H54 (cell line): ENCODE data around the gene LRRC14B.

Source experiments
- DNase-seq: peaks from one replicate; pipeline ENCODE4 v3.0.0; 2011; ENCODE audit warnings: low spot score, mixed read lengths; ENCODE audit not compliant: insufficient read length
- FAIRE-seq: peaks from 3 replicates; lab custom pipeline; 2011; peaks lifted over from hg19 to GRCh38; lab: Jason Lieb, UNC
- POLR2A ChIP-seq: IDR thresholded peaks from 2 replicates; pipeline ENCODE4 v1.6.1; 2011; ENCODE audit warnings: low read depth, mild to moderate bottlenecking, low read length

Gene LRRC14B

GRCh38 chr5:187042-187431 is 4.3 kb upstream of the LRRC14B start:
- no peak for TF ChIP-seq POLR2A
- DNase-seq (no peak), FAIRE-seq (no peak)

GRCh38 chr5:187617-188451 is 3.5 kb upstream of the LRRC14B start:
- no peak for DNase-seq
- no peak for FAIRE-seq
- TF ChIP-seq POLR2A = no peak

- FAIRE-seq = peak; percentile 73
- TF ChIP-seq POLR2A = 0 out of 2 replicates have a peak, but pooled peaks have one; percentile 9
- DNase-seq = peak; percentile 100
Observed at GRCh38 chr5:188488-189481, 2.5 kb upstream of the LRRC14B start.

GRCh38 chr5:189486-189885 is 1.8 kb upstream of the LRRC14B start:
- TF ChIP-seq POLR2A = no peak
- FAIRE-seq = no peak
- DNase-seq = no peak

GRCh38 chr5:189976-190365 is 1.3 kb upstream of the LRRC14B start:
- FAIRE-seq (no peak), DNase-seq (no peak)
- no peak for TF ChIP-seq POLR2A

- no peak for TF ChIP-seq POLR2A
- DNase-seq (no peak), FAIRE-seq (no peak)
Observed at GRCh38 chr5:190366-191035, 794 bp upstream of the LRRC14B start.

- DNase-seq (no peak), FAIRE-seq (no peak)
- no peak; the same call in 1 of the 2 replicates for TF ChIP-seq POLR2A
Observed at GRCh38 chr5:191949-192690, 825 bp downstream of the LRRC14B start.

GRCh38 chr5:192691-192969 is 1.3 kb downstream of the LRRC14B start:
- TF ChIP-seq POLR2A = no peak
- no peak for DNase-seq
- no peak for FAIRE-seq

- no peak for FAIRE-seq
- TF ChIP-seq POLR2A = no peak
Observed at GRCh38 chr5:192970-193831, 1.9 kb downstream of the LRRC14B start.

GRCh38 chr5:194102-194501 is 2.8 kb downstream of the LRRC14B start:
- no peak for FAIRE-seq
- TF ChIP-seq POLR2A = no peak
- DNase-seq = no peak

More at GRCh38 chr5:192970-193831, 1.9 kb downstream of the LRRC14B start:
- no peak for DNase-seq

- FAIRE-seq (no peak), DNase-seq (no peak)
- no peak for TF ChIP-seq POLR2A
Observed at GRCh38 chr5:194603-195209, 3.4 kb downstream of the LRRC14B start.
